ENCODE data around the gene SKIC2.
"Not testable (repeated sequence)": the region's sequence is repeated elsewhere in the genome, so short reads cannot be mapped to it uniquely, and the experiment has no call there.

Gene SKIC2

GRCh38 chr6:32003301-32003700 lies 44.3 kb downstream of the SKIC2 start:
- DNase-seq = not testable (repeated sequence)

- not testable (repeated sequence) for DNase-seq
These were observed 45.4 kb downstream of the SKIC2 start for GRCh38 chr6:32004393-32004792.

- DNase-seq = not testable (repeated sequence)
These were observed 46.0 kb downstream of the SKIC2 start for GRCh38 chr6:32004864-32005537.

GRCh38 chr6:32005538-32005880 lies 46.5 kb downstream of the SKIC2 start:
- DNase-seq = not testable (repeated sequence)

- DNase-seq = not testable (repeated sequence)
These were observed 47.1 kb downstream of the SKIC2 start for GRCh38 chr6:32005991-32006529.

- not testable (repeated sequence) for DNase-seq
These were observed 48.1 kb downstream of the SKIC2 start for GRCh38 chr6:32007086-32007485.

GRCh38 chr6:32008037-32008436 lies 49.1 kb downstream of the SKIC2 start:
- DNase-seq = not testable (repeated sequence)

- DNase-seq = not testable (repeated sequence)
These were observed 49.6 kb downstream of the SKIC2 start for GRCh38 chr6:32008616-32009015.

GRCh38 chr6:32009537-32009936 lies 50.6 kb downstream of the SKIC2 start:
- not testable (repeated sequence) for DNase-seq

GRCh38 chr6:32010856-32011530 lies 52.0 kb downstream of the SKIC2 start:
- not testable (repeated sequence) for DNase-seq

GRCh38 chr6:32012941-32013617 lies 54.1 kb downstream of the SKIC2 start:
- peak in 1 of 56 donors; percentile 0 for DNase-seq

- not testable (repeated sequence) for DNase-seq
These were observed 54.8 kb downstream of the SKIC2 start for GRCh38 chr6:32013738-32014137.

GRCh38 chr6:32014547-32014946 lies 55.6 kb downstream of the SKIC2 start, which contains the start of gene C4B:
TSS of gene C4B (plus strand) at chr6:32014795. CDS start at chr6:32014846, 51 bp downstream.
- not testable (repeated sequence) for DNase-seq
